ENCODE data around the gene UNC79.

The UNC79 gene

GRCh38 chr14:93708800-93709199 is 278.1 kb downstream of the UNC79 start:
- DNase-seq (ENCODE audit: low read depth), result no peak

- DNase-seq (ENCODE audit: low read depth), result no peak
Measured at GRCh38 chr14:93709249-93709648, 278.5 kb downstream of the UNC79 start.

GRCh38 chr14:93712079-93712837 is 281.5 kb downstream of the UNC79 start:
- no peak for DNase-seq (ENCODE audit: low read depth)

GRCh38 chr14:93712838-93713724 is 282.3 kb downstream of the UNC79 start:
- DNase-seq (ENCODE audit: low read depth), result no peak

- no peak for DNase-seq (ENCODE audit: low read depth)
Measured at GRCh38 chr14:93713726-93714405, 283.1 kb downstream of the UNC79 start.

GRCh38 chr14:93714605-93715004 is 283.9 kb downstream of the UNC79 start:
- DNase-seq (ENCODE audit: low read depth), result no peak

GRCh38 chr14:93715279-93715927 is 284.7 kb downstream of the UNC79 start:
- no peak for DNase-seq (ENCODE audit: low read depth)

GRCh38 chr14:93716002-93716745 is 285.4 kb downstream of the UNC79 start:
- DNase-seq (ENCODE audit: low read depth), result no peak

- no peak for DNase-seq (ENCODE audit: low read depth)
Measured at GRCh38 chr14:93716746-93717667, 286.3 kb downstream of the UNC79 start.

- no peak for DNase-seq (ENCODE audit: low read depth)
Measured at GRCh38 chr14:93717668-93718320, 287.1 kb downstream of the UNC79 start.

- DNase-seq (ENCODE audit: low read depth), result no peak
Measured at GRCh38 chr14:93719256-93719655, 288.5 kb downstream of the UNC79 start.

- no peak for DNase-seq (ENCODE audit: low read depth)
Measured at GRCh38 chr14:93720076-93720815, 289.5 kb downstream of the UNC79 start.

- no peak for DNase-seq (ENCODE audit: low read depth)
Measured at GRCh38 chr14:93720981-93721483, 290.3 kb downstream of the UNC79 start.

GRCh38 chr14:93723001-93723400 is 292.3 kb downstream of the UNC79 start:
- no peak for DNase-seq (ENCODE audit: low read depth)

- no peak for DNase-seq (ENCODE audit: low read depth)
Measured at GRCh38 chr14:93725002-93725582, 294.4 kb downstream of the UNC79 start.

- DNase-seq (ENCODE audit: low read depth), result no peak
Measured at GRCh38 chr14:93725993-93726392, 295.3 kb downstream of the UNC79 start.

GRCh38 chr14:93727039-93727740 is 296.5 kb downstream of the UNC79 start:
- no peak for DNase-seq (ENCODE audit: low read depth)

Data from stimulated activated CD8-positive, alpha-beta memory T cell treated with anti-CD3 and anti-CD28 coated beads, Interleukin-15, amount 100 ng/mL, for 24 hours (primary cell).